Naive thymus-derived CD4-positive, alpha-beta T cell (primary cell): ENCODE results near the gene C11orf21. TPM values are rescaled to one million over a fixed set of nuclear protein-coding genes. Genes with fewer than 3 reads are reported as not detected.

ENCODE experiments used
- ATAC-seq: fragments of 150-1000 bp; cut with Tn5 transposase; 2 replicates; pipeline ENCODE4 v1.10.0; 2021; ENCODE audit warnings: mild to moderate bottlenecking, moderate library complexity
- CTCF ChIA-PET: fragments of 350-600 bp; sonication (Branson Sonifier 250); formaldehyde crosslinking; loops from one replicate; lab custom pipeline; 2021; ENCODE audit warnings: antibody characterized with exemption; lab: Charles Lee
- POLR2A ChIA-PET: fragments of 350-600 bp; sonication (Branson Sonifier 250); formaldehyde crosslinking; loops from one replicate; lab custom pipeline; 2021; ENCODE audit warnings: antibody characterized with exemption, inconsistent platforms; lab: Charles Lee
- DNase-seq, 9 donors: peaks; one replicate each; pipeline versions ENCODE4 v3.0.0 to v3.0.0-alpha.2; 2020 to 2022; ENCODE audit warnings: mixed read lengths in 1 of 9
- H3K27ac ChIP-seq: one replicate; pipeline ENCODE4 v1.7.0; 2013; ENCODE audit warnings: mild to moderate bottlenecking, low read depth, low read length, moderate library complexity
- H3K27me3 ChIP-seq, 2 donors: one replicate each; pipeline ENCODE4 v1.7.0; 2013; ENCODE audit warnings: low read length in 2 of 2, mild to moderate bottlenecking in 2 of 2, moderate library complexity in 2 of 2; ENCODE audit not compliant: control insufficient read depth in 2 of 2, insufficient read depth in 2 of 2
- H3K36me3 ChIP-seq, 3 experiments: 1 replicate in 2 of 3; 2 replicates in 1 of 3; pipeline ENCODE4 v1.7.0; 2013; ENCODE audit warnings: low read length in 3 of 3, mild to moderate bottlenecking in 3 of 3, moderate library complexity in 1 of 3; ENCODE audit not compliant: insufficient read depth in 3 of 3, control insufficient read depth in 2 of 3
- H3K4me1 ChIP-seq, 2 donors: one replicate each; pipeline ENCODE4 v1.7.0; 2013; ENCODE audit warnings: low read length in 2 of 2, mild to moderate bottlenecking in 2 of 2, moderate library complexity in 1 of 2; ENCODE audit not compliant: control insufficient read depth in 2 of 2, insufficient read depth in 2 of 2
- H3K4me3 ChIP-seq: 2 replicates; pipeline ENCODE4 v1.7.0; 2013; ENCODE audit warnings: mild to moderate bottlenecking, low read length
- H3K9me3 ChIP-seq, 3 experiments: 1 replicate in 2 of 3; 2 replicates in 1 of 3; pipeline ENCODE4 v1.7.0; 2013; ENCODE audit warnings: low read length in 3 of 3; ENCODE audit not compliant: control insufficient read depth in 2 of 3
- H3K27ac Mint-ChIP-seq, 9 donors: one replicate each; pipeline ENCODE4 v1.8.0; 2020 to 2022; ENCODE audit warnings: mixed read lengths in 9 of 9, mild to moderate bottlenecking in 8 of 9, moderate library complexity in 5 of 9, inconsistent platforms in 2 of 9
- H3K27me3 Mint-ChIP-seq, 5 donors: one replicate each; pipeline ENCODE4 v1.8.0; 2021 to 2022; ENCODE audit warnings: mixed read lengths in 5 of 5, mild to moderate bottlenecking in 1 of 5
- H3K36me3 Mint-ChIP-seq, 5 donors: one replicate each; pipeline ENCODE4 v1.8.0; 2020 to 2022; ENCODE audit warnings: mixed read lengths in 5 of 5, mild to moderate bottlenecking in 3 of 5, inconsistent platforms in 1 of 5
- H3K4me1 Mint-ChIP-seq, 7 donors: one replicate each; pipeline ENCODE4 v1.8.0; 2020 to 2022; ENCODE audit warnings: mixed read lengths in 7 of 7, mild to moderate bottlenecking in 3 of 7, inconsistent platforms in 1 of 7
- H3K4me3 Mint-ChIP-seq, 10 donors: one replicate each; pipeline ENCODE4 v1.8.0; 2020 to 2022; ENCODE audit warnings: mild to moderate bottlenecking in 10 of 10, mixed read lengths in 10 of 10, moderate library complexity in 6 of 10, inconsistent platforms in 2 of 10
- H3K9me3 Mint-ChIP-seq, 11 donors: one replicate each; pipeline ENCODE4 v1.8.0; 2020 to 2022; ENCODE audit warnings: mixed read lengths in 11 of 11, mild to moderate bottlenecking in 4 of 11, inconsistent platforms in 1 of 11, moderate library complexity in 1 of 11
- intact Hi-C, 2 donors: fragments of 100-400 bp; cut with micrococcal nuclease; formaldehyde crosslinking; loops; one replicate each; pipeline ENCODE4 v1.15.1; 2023
- polyA plus RNA-seq, 2 donors: library from polyadenylated mRNA; unstranded; fragments of 300-500 nt; fragmentation: Illumina TruSeq; gene quantifications; one replicate each; pipeline ENCODE4 v1.2.3, GENCODE V29; 2021
- total RNA-seq, 6 experiments: library from RNA in 5 of 6; stranded (reverse) in 5 of 6; gene quantifications; 1 replicate in 5 of 6; 2 replicates in 1 of 6; pipeline ENCODE4 v1.2.3 and lab custom pipeline; 2021 to 2026

Gene C11orf21
- total and polyA plus RNA-seq, 7 experiments from 2014 or later: 10.7 to 153 (median 82.5) TPM

DNA sequence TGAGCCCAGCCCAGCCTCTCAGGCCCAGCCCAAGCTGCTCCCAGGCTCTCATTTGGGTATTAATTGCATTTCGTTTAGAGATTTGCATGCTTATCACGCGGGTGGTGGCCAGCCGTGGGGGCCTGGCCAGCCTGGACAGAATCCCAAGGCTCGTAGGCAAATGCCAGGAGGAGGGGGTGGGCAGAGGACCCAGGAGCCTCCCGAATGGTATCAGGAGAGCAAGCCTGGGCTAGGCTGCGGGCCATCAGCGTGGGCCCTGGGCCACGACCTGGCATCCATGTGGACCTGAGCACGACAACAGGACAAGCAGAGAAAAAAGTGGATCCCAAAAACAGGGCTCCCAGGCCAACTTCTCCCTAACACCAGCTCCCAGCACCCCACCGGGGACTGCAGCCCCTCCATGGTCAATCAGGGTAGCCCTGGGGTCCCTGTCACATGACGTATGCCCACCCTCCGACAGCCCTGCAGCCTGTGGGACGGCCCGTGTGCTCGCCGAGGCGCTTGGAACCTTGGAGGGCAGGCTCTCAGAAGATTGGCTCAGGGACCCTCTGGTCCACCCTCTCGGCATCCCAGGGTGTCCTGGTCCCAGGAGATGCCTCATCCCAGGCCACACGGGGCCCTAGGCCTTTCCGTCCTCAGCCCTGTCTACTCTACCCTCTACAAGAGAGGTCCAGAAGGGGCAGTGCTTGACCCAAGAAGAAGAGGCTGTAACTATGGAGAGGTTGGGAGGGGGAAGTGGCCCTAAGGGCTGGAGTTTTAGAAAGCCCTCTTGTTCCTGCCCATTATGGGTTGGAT, 40.1 kb downstream of the C11orf21 start:
- ChIA-PET CTCF (no interaction called here), POLR2A (no interaction called here)
- Mint-ChIP-seq H3K27me3 (no peaks in the 10 kb centered on the region), H3K4me1 (peaks cover 14 to 18% (median 15%) of the 10 kb centered on the region in 7 donors), H3K9me3 (peaks cover 0 to 2% (median 0%) of the 10 kb centered on the region in 11 donors), H3K27ac (no peak overlapping the region), H3K36me3 (no peaks in the 10 kb centered on the region), H3K4me3 (no peak overlapping the region)
- no peak for DNase-seq
- Histone ChIP-seq H3K4me3 (no peak overlapping the region), H3K27ac (no peak overlapping the region), H3K27me3 (no peaks in the 10 kb centered on the region), H3K36me3 (no peaks in the 10 kb centered on the region), H3K4me1 (peaks cover 13 to 14% of the 10 kb centered on the region in 2 donors), H3K9me3 (no peaks in the 10 kb centered on the region)
- intact Hi-C loops: no loop called here
- no peak for ATAC-seq

DNA sequence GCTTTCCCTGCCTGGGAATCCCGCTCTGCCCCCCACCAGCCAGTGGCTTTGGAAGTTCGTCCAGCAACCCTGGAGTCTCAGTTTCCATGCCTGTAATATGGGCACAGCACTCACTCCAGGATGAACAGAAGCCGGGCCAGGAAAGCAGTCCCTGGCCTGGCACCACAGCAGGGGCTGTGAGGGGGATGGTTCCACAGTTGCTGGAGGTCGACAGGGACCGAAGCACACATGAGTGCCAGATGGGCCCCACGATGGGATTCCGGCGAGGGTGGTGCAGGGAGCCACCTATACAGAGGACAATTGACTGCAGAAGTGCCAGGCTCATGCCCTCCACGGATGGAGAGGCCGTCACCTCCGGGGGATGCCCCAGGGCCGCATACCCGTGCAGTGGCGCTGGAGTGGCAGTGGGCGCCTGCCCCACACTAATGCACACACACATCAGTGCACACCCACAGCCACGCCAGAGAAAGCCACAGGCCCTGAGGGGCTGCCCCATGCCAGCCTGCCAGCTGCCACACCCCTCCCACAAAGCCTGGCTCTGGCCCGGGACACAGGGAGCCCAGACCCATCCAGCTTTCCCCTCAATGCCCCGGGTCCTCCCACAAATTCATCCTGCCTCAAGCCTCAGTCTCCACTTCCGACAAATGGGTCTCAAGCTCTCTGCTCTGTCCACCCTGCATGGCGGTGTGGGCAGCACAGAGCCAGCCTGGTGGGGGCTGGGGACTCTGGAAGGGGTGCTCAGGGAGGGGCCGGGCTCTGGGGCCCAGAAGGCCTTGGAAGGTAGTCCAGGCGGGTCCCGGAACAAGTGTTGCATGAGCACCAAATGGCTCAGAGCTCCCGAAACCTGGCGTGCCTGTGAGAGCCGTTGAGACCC, 41.0 kb downstream of the C11orf21 start:
- Mint-ChIP-seq H3K27me3 (no peaks in the 10 kb centered on the region), H3K36me3 (no peaks in the 10 kb centered on the region), H3K27ac (no peak overlapping the region), H3K4me3 (no peak overlapping the region), H3K4me1 (peaks cover 6 to 9% (median 6%) of the 10 kb centered on the region in 7 donors), H3K9me3 (peaks cover 0 to 2% (median 0%) of the 10 kb centered on the region in 11 donors)
- CTCF ChIA-PET: no interaction called here
- POLR2A ChIA-PET: no interaction called here
- no peak overlapping the region for H3K27ac ChIP-seq
- intact Hi-C loops: no loop called here
- peaks cover 5 to 7% of the 10 kb centered on the region in 2 donors for H3K4me1 ChIP-seq
- H3K27me3 ChIP-seq: no peaks in the 10 kb centered on the region
- no peak overlapping the region for H3K4me3 ChIP-seq
- ATAC-seq: no peak
- no peaks in the 10 kb centered on the region for H3K36me3 ChIP-seq
- DNase-seq: no peak
- no peaks in the 10 kb centered on the region for H3K9me3 ChIP-seq

DNA sequence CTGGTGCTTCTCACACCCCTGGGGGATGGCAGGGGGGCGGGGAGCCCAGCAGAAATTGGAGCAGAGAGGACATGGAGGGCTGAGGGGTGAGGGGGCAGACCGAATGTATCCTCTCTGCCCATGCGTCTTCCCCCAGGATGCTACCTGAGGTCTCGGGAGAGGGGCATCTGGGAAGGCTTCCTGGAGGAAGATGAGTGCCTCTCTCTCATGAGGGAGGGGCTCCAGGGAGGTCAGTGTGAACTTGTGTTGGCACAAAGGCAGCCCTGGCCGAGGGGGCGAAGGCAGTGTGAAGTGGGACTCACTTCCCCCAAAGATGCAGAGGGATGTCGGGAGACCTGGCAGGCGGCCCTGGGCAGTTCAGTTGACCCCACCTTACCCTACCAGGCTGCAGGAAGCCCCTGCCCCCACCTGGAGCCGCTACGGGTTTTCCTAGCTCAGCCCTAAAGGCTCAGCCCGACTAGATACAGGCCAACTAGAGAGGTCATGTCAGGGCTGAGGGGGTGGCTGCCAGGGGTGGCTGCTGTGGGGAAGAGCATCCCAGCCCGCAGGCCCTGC, 41.7 kb downstream of the C11orf21 start:
- Histone ChIP-seq H3K27me3 (no peaks in the 10 kb centered on the region), H3K36me3 (no peaks in the 10 kb centered on the region), H3K4me3 (no peak overlapping the region), H3K9me3 (no peaks in the 10 kb centered on the region), H3K27ac (no peak overlapping the region), H3K4me1 (no peaks in the 10 kb centered on the region)
- no peak overlapping the region for H3K27ac Mint-ChIP-seq
- DNase-seq (no peak), ATAC-seq (no peak)
- H3K4me1 Mint-ChIP-seq: peaks cover 0 to 3% (median 0%) of the 10 kb centered on the region in 7 donors
- H3K36me3 Mint-ChIP-seq: no peaks in the 10 kb centered on the region
- peaks cover 0 to 2% (median 0%) of the 10 kb centered on the region in 5 donors for H3K27me3 Mint-ChIP-seq
- ChIA-PET POLR2A (no interaction called here), CTCF (no interaction called here)
- H3K4me3 Mint-ChIP-seq: no peak overlapping the region
- intact Hi-C loops: no loop called here
- peaks cover 0 to 5% (median 0%) of the 10 kb centered on the region in 11 donors for H3K9me3 Mint-ChIP-seq

DNA sequence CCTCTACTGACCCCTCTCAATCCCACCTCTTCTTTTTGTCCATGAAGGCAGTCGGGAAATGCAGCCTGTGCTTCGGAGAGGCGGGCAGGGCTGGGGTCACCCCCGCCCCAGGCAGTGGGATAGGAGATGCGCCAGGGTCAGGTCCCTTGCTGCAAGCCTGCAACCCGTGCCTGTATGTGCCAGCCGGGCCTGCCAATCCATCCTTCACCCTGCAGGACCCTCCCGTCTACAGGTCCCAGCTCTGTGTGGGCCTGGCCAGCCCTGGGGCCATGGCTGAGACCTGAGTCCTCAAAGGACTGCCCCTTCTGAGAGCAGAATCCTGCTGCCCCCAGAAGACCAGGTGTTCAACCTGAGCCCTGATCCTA, 42.3 kb downstream of the C11orf21 start:
- intact Hi-C loops: no loop called here
- no peak overlapping the region for H3K4me3 ChIP-seq
- POLR2A ChIA-PET: no interaction called here
- peaks cover 0 to 2% (median 0%) of the 10 kb centered on the region in 5 donors for H3K27me3 Mint-ChIP-seq
- no peaks in the 10 kb centered on the region for H3K4me1 ChIP-seq
- no peak overlapping the region for H3K27ac ChIP-seq
- peaks cover 0 to 8% (median 0%) of the 10 kb centered on the region in 11 donors for H3K9me3 Mint-ChIP-seq
- DNase-seq (no peak), ATAC-seq (no peak)
- no peaks in the 10 kb centered on the region for H3K27me3 ChIP-seq
- CTCF ChIA-PET: no interaction called here
- no peaks in the 10 kb centered on the region for H3K9me3 ChIP-seq
- H3K36me3 Mint-ChIP-seq: no peaks in the 10 kb centered on the region
- no peak overlapping the region for H3K27ac Mint-ChIP-seq
- H3K4me3 Mint-ChIP-seq: no peak overlapping the region
- peaks cover 0 to 3% (median 0%) of the 10 kb centered on the region in 7 donors for H3K4me1 Mint-ChIP-seq
- no peaks in the 10 kb centered on the region for H3K36me3 ChIP-seq

DNA sequence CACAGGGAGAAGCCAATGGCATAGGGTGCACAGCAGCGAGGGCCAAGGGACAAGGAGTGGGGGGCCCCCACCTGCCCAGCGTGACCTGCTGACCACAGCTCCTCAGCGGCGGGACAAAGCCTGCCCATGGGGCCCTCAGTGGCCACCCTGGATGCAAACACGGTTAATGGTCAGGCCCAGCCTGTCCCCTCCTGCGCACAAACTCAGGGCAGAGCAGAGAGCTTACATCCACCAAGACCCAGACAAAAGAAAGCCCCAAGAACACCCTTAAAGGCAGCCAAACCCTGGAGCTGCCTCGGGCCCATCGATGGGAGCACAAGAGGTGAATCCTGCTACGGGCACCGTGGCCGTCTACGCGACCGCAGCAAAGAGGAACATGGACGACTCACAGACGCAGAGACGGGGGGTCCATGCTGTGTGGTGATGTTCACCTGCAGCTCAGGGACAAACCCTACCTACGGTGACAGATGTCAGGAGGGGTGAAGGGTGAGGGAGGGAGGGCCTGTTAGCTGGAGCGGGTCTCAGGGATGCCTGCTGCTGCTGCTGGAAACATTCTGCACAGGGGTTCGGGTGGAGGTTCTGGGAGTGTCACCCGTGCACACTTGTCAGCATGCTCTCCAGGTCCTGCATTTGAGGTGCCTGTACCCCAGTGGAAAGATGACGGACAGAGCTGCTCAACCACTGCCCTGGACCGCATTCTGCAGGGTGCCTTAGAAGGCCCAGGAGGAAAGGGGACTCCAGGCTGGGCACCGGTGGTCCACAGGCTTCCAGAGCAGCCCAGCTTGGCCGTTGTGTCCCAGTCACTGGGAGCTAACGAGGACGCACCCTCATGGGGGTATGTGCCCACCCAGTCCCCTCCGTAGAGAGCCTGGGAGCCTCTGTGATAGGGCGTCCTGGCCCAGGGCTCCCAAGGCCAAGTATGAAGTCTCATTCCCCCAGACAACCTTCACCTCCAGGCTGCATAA, 42.9 kb downstream of the C11orf21 start:
- H3K27ac ChIP-seq: no peak overlapping the region
- no peaks in the 10 kb centered on the region for H3K36me3 ChIP-seq
- CTCF ChIA-PET: interaction anchor here (0.6 kb wide), 1 partner anchor 47 kb away, joined by 4 read pairs; no protein-coding TSS in a partner anchor
- Mint-ChIP-seq H3K4me3 (no peak overlapping the region), H3K9me3 (peaks cover 0 to 9% (median 0%) of the 10 kb centered on the region in 11 donors), H3K36me3 (no peaks in the 10 kb centered on the region), H3K4me1 (peaks cover 0 to 3% (median 0%) of the 10 kb centered on the region in 7 donors), H3K27ac (no peak overlapping the region), H3K27me3 (peaks cover 0 to 2% (median 0%) of the 10 kb centered on the region in 5 donors)
- H3K9me3 ChIP-seq: no peaks in the 10 kb centered on the region
- no peak overlapping the region for H3K4me3 ChIP-seq
- no peaks in the 10 kb centered on the region for H3K4me1 ChIP-seq
- ATAC-seq (no peak), DNase-seq (no peak)
- intact Hi-C loops: no loop called here
- POLR2A ChIA-PET: no interaction called here
- no peaks in the 10 kb centered on the region for H3K27me3 ChIP-seq
